Fibroblast of skin of back (primary cell): ENCODE results near the gene SELENOO.
"Not testable (repeated sequence)": the region's sequence is repeated elsewhere in the genome, so short reads cannot be mapped to it uniquely, and the experiment has no call there.

ENCODE experiments used
- DNase-seq: peaks from one replicate; pipeline ENCODE4 v3.0.0-alpha.2; 2013

Gene SELENOO

DNA sequence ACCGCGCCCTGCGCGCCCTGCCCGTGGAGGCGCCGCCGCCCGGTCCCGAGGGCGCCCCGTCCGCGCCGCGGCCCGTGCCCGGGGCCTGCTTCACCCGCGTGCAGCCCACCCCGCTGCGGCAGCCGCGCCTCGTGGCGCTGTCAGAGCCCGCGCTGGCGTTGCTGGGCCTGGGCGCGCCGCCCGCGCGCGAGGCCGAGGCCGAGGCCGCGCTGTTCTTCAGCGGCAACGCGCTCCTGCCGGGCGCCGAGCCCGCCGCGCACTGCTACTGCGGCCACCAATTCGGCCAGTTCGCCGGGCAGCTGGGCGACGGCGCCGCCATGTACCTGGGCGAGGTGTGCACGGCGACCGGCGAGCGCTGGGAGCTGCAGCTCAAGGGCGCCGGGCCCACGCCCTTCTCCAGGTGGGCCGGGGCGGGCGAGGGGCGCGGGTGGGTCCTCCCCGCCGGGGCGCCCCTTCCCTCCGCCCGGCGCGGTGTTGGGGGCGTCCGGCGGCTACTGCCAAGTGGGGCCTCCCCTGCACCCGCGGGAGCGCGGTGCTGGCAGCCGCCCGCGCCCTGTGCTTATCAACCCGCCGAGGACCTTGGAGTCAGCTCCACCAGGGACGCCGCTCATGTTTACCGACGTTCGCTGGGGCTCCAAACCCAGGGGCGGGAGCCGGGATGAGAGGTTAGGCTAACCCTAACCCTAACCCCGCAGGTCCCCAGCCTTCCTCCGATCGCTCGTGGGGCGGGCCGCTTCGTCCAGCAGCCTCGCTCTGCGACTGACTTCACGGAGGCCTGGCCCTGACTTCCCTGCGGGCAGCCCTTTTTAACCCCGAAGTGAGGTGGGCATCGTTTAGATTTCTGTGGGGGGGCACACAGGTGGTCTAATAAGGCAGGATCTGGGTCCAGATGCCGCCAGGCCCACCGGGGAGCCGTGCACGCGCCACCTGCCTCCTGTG, 649 bp downstream of the SELENOO start:
- peak; percentile 14 for DNase-seq

DNA sequence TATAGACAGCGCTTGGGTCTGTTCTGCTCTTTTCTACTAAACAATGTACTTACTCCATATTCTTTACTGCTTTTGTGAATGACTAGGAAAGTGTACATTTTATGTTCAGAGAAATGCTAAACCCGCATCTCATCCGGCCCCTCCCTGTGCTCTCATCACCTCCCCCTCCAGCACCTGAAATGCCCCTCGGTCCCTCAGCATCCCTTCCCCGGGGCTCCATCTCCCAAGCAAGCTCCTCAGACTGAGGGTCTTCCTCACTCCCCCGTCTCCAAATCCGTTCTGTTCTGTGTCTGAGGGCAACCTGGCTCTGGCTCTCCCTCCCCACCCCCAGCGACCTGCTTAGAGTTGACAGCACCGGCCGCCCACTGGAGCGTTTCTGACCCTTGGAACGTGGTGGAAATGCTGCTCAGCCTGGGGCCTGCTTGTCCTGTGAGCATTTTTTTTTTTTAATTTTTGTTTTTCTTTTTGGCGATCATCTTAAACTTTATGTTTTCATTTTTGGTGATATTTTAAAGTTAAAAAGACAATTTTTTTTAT, 1.4 kb downstream of the SELENOO start:
- no peak for DNase-seq

DNA sequence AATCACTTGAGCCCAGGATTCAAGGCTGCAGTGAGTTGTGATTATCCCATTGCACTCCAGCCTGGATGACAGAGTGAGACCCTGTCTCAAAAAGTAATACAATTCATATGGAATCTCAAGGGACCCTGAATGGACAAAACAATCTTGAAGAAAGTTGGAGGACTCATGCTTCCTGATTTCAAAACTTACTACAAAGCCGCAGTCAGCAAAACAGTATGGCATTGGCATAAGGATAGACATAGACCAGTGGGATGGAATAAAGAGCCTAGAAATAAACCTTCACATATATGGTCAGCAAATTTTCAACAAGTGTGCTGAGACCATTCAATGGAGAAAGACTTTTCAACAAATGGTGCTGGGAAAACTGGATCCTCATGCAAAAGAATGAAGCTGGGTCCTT, 2.5 kb downstream of the SELENOO start:
- DNase-seq, result no peak

DNA sequence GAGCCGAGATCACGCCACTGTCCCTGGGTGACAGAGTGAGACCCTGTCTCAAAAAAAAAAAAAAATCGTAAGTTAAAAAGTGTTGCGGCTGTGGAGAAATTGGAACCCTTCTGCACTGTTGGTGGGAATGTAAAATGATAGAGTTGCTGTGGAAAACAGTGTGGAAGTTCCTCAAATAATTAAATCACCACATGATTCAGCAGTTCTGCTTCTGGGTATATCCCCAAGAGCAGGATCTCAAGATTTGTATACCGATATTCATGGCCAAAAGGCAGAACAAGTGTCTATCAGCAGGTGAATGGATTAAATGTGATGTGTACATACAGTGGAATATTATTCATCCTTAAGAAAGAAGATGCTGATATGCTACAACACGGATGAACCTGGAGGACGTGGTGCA, 3.8 kb downstream of the SELENOO start:
- no peak for DNase-seq

DNA sequence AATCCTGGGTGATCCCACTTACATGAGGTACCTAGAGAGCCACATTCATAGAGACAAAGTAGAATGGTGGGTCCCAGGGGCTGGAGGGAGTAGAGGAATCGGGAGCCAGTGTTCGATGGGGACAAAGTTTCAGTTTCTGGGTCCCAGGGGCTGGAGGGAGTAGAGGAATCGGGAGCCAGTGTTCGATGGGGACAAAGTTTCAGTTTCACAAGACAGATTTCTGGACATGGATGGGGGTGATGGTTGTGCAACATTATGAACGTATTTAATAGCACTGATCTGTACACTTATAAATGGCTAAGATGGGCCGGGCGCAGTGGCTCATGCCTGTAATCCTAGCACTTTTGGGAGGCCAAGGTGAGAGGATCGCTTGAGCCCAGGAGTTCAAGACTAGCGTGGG, 4.2 kb downstream of the SELENOO start:
- DNase-seq, result not testable (repeated sequence)

DNA sequence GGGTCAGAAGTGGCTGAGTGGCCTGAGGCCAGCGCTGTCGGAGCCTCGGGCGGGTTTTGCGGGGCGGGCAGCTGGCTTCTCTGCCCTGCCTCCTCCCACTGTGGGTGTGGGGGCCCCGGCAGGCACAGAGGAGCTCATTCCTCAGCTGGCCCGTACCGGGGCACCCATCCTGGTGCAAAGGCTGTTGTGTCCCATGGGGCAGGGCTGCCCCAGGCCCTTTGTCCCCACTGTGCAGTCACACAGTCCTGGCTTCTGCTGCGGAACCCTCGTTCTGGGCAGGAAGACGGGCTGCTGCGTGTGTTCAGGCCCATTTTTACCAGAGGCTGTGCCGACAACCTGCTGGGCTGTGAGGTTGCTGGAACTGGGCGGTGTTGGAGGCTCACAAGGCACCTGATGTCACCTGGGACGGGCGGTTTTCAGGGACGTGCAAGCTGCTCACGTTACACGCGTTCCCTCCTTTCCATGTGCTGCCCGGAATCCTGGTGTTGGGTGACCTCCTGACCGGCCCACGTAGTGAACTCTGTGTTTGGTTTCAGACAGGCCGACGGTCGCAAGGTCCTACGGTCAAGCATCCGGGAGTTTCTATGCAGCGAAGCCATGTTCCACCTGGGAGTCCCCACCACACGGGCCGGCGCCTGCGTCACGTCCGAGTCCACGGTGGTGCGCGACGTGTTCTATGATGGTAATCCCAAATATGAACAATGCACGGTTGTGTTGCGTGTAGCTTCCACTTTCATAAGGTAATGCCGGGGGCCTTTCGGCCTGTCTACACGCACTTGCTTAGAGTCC, 5.2 kb downstream of the SELENOO start:
- no peak for DNase-seq

DNA sequence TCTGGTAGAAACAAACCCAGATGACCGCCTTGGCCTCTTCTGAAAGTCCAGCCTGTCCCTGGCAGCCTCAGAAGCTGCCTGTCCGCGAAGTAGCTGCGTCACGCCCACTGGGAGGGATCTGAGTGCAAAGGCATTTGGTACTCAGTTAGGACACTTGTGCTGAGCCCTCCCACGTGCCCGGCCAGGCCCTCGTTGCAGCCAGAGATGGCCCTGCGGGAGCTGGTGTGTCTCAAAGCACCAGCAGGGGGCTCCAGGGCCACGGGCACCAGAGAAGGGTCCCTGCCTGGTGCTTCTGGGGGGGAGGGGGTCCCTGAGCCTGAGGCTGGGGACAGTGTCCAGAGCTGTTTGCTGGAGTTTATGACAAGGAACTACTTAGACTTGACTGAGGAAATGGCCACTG, 5.8 kb downstream of the SELENOO start:
- peak; percentile 28 for DNase-seq

DNA sequence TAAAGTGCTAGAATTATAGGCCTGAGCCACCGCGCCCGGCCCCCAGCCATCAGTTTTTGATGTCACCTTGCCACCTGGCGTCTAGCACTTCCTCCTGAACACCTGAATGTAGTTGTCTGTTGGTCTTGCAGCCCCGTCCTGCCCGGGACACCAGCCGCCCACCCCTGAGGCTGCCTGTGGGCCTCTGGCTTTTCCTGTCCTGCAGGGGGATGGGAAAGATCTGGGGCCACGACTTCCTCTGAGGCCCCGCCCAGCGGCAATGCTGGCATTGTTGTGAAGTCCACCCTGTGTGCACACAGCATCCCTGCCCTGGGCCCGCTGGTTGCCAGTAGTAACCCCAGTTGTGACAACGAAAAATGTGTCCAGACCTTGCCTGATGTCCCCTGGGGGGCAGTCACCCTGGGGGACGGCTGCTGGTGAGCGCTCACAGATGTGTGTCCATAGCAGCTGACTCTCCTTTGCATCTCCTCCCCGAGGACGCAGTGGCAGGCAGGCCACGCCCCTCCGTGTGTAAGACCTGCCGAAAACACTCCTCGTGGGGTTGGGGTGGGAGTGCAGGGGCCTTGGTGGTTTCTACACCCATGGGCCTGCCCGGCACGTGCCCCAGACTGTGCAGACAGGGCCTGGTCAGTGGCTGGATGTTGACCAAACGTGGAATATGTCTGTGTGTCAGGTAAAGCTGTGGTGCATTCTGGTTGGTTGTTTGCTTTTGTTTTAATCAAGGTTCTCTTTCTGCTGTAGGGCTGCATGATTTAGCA, 6.8 kb downstream of the SELENOO start:
- DNase-seq, result no peak

DNA sequence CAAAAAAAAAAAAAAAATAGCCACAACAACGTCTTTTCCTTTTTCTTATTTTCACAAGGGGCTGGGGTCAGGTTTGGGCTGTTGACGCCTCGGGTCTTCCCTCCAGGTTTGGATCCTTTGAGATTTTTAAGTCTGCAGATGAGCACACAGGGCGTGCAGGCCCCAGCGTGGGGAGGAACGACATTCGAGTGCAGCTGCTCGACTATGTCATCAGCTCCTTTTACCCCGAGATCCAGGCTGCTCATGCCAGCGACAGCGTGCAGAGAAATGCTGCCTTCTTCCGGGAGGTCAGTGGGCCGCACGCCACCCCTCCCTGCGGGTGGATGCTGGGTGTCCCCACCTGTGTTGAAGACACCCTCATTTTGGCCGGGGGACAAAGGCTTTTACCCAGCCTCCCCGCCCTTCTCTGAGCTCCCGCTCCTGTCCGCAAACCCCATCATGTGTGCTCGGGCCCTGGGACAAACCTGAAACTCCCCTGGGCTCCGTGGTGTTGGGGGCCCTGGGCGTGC, 7.7 kb downstream of the SELENOO start:
- no peak for DNase-seq

DNA sequence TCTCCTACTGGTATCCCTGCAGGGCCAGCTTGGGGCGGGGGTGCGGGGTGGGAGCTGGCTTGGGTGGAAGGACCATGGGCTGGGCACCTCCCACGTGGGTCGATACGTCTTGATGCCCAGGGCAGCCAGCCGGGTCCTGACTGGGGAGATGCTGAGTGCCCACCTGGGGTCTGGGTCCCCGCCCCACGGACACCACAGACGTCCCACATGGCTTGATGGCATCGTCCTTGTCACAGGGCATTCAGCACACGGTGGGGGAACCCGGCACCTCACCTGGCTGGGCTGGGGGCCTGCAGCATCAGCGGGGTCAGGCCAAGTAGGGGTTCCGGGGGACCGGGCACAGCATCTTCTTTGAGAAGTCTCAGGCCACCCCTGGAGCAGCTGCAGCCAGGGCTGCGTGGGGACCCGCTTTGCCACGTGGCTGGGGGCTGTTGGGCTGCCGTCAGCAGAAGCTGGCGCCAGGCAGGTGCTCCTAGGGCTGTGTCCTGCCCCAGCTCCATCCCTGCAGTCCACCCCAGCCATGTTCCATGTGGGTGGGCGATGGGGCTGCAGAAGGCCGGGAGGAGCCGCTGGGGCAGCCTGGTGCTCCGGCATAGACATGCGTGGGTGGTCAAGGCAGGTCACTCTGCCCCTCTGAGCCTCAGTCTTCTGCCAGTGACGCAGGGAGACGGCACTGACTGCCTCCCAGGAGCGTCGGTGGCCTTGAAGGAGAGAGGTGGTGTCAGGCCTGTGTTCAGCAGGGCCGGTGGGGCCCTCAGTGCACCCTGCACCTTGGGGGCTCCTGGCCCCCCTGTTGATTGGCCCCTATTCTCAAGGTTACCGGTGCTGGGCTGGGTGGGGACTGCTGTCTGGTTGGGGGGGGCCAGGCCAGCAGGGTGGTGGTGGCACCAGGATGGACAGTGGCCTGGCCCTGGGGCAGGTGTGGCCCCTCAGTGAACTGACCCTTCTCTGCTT, 8.4 kb downstream of the SELENOO start:
- DNase-seq, result no peak

DNA sequence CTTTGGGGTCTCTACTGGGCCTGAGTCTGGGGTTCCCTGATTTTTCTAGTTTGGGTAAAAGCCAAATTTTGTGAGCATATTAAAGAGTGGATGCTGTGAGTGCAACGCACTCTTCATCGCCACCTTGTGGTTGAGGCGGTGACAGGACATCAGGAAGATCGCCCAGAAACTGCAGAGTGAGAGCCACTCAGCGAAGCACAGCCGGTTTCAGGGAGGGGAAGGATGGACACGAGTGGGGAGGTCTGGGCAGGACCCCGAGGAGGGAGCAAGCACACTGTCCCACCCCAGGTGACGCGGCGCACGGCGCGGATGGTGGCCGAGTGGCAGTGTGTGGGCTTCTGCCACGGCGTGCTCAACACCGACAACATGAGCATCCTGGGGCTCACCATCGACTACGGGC, 9.1 kb downstream of the SELENOO start:
- peak; percentile 59 for DNase-seq

DNA sequence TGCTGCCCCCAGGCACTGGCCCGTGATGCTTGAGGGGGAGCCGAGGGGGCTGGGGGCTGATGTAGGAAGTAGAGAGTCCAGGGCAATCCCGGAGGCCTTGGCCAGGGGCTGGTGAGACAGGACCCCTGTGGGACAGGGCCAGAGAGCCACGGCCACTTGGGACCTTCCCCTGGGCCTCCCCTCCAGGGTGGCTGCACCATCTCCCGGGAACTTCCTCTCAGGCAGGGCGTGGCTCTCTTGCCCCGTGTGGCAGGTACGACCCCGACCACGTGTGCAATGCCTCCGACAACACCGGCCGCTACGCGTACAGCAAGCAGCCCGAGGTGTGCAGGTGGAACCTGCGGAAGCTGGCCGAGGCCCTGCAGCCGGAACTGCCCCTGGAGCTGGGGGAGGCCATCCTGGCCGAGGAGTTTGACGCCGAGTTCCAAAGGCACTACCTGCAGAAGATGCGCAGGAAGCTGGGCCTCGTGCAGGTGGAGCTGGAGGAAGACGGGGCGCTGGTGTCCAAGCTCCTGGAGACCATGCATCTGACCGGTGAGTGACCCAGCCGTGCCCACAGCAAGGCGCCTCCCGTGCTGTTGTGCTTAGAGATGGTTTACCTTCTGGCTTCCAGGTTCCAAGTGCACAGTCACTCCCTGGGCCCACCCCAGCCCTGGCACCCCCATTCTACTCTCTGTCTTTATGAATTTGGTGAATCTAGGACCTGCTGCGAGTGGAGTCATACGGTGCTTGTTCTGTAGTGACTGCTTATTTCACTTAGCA, 9.7 kb downstream of the SELENOO start:
- DNase-seq, result no peak

DNA sequence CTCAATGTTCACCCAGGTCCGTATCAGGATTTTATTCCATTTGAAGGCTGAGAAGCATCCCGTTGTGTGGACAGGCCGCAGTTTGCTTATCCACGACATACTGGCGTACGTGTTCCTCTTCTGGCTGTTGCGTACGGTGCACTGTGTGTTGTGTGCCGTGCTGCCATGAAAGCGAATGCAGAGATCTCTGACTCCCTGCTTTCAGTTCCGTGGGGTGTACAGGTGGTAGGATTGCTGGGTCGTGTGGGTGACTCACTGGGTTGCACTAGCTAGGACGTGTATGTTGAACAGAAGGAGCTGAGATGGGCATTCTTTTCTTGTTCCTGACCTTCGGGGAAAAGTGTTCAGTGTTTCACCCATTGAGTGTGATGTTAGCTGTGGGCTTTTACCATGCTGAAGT, 10.3 kb downstream of the SELENOO start:
- DNase-seq, result no peak

DNA sequence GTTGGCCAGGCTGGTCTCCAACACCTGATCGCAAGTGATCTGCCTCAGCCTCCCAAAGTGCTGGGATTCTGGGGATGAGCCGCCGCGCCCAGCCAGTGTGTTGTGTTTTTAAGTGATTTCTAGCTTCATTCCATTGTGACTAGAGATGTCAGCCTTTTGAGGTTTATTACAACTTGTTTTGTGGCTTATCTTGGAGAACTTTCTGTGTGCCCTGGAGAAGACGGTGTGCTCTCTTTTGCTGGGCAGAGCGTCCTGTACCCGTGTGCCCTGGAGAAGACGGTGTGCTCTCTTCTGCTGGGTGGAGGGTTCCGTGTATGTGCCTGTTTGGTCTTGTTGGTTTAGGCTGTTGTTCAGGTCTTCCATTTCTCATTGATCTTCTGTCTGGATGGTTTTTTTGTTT, 12.5 kb downstream of the SELENOO start:
- no peak for DNase-seq

DNA sequence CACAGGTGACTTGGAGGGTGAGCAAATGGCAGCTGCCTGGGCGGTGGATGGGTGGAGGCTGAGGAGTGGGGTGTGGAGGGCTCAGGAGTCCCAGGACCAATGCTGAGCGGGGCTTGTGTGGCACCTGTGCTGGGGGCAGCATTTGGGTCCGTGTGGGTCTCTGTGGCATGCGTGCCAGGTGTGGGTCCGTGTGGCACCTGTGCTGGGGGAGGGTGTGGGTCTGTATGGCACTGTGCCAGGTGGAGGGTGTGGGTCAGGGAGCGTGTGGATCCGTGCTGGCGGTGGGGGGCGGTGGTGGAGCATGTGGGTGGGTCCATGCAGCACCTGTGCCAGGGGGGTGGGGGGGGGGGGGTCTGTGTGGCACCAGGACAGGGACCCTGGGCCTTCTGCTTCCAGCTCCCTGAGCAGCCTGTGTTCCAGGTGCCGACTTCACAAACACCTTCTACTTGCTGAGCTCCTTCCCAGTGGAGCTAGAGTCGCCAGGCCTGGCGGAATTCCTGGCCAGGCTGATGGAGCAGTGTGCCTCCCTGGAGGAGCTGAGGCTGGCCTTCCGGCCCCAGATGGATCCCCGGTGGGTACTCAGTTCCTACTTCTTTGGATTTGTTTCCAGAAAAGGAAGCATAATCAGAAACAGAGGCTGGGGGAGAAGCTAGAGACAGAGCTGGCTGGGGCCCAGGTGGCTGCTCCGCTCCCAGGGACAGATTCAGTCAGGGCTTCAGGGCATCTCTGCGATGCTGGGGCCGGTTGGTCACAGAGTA, 14.7 kb downstream of the SELENOO start:
- no peak for DNase-seq

DNA sequence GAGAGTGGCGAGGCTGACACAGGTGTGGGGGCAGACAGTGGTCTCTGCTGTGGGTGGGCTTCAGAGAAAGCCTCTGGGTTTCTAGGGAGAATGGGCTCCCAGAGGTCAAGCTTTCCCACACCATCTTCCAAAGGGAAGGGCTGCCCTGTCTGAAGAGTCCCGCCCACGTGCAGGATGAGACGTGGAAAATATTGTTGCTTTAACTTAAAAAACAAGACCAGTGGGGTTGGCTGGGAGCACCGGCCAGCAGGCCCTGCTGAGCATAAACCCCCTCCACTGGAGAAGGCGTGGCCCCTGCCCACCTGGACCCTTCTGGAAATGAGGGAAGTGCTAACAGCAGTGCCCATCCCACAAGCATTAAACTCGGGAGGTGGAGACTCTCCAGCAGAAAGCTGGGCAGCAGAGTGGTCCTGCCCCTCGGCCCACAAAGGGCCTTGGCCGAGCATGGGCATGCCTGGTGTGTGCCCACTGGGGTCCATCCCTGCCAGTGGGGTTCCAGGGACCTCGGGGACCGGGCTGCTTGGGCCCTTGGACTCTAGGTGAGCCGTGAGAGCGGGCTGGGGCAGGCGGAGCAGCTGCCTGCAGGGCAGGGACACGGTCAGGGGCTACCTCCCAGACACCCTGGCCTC, 15.4 kb downstream of the SELENOO start:
- DNase-seq, result no peak

DNA sequence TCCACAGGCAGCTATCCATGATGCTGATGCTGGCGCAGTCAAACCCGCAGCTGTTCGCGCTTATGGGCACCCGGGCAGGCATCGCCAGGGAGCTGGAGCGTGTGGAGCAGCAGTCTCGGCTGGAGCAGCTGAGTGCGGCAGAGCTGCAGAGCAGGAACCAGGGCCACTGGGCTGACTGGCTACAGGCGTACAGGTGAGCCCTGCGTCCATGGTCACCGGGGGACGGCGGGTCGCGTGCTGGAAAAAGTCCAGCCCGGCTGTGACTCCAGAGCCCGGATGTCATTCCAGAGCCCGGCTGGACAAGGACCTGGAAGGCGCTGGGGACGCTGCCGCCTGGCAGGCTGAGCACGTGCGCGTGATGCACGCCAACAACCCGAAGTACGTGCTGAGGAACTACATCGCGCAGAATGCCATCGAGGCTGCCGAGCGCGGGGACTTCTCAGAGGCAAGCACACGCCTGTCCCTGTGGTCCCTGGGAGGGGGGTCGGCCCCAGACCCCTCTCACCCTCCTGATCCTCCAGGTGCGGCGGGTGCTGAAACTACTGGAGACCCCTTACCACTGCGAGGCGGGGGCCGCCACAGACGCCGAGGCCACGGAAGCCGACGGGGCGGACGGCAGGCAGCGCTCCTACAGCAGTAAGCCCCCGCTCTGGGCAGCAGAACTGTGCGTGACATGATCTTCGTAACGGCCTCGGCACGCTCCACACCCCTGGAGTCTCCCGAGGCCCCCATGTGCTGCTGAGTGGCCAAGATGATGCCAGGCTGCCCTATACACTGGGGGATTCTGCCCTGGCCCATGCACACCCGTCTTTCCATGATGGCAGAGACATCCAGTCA, 16.1 kb downstream of the SELENOO start:
- DNase-seq, result no peak

DNA sequence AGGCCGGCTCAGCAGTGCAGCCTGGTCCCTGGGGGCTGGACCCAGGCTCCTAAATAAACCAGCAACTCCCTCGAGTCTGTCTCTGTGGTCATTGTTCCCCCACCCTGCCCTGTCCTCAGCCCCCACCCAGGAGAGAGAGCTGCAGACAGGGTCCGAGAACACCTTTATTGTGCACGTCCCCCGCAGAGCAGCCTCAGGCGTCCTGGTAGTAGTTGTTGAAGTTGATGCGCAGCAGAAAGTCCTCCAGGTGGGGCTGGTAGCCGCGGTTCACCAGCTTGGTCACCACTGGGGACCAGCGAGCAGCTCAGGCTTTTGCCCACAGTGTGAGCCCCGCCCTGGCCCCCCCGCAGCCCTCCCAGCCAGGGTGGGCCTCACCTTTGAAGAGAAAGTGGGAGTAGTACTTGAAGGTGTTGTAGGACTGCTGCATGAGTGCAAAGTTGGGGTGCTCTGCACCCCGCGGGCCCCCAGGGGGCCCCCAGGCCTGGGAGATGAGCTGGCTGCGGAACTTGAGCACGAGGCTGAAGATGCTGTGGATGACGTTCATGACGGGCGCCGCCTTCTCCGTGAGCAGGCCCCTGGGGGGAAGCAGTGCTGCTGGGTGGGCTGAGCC, 16.8 kb downstream of the SELENOO start:
- DNase-seq, result no peak
